Mesothelial cell of epicardium (in vitro differentiated cells): ENCODE results near the gene BMP2K. TPM values are rescaled to one million over a fixed set of nuclear protein-coding genes. Genes with fewer than 3 reads are reported as not detected.

Experiments used
- DNase-seq, 2 experiments: peaks; one replicate each; pipeline ENCODE4 v3.0.0; 2021; ENCODE audit warnings: low spot score in 2 of 2; ENCODE audit not compliant: unreplicated experiment in 2 of 2
- H3K27ac Mint-ChIP-seq: 2 replicates; pipeline ENCODE4 v1.8.0; 2021; ENCODE audit warnings: mixed read lengths
- H3K27me3 Mint-ChIP-seq: 2 replicates; pipeline ENCODE4 v1.8.0; 2021; ENCODE audit warnings: low read depth, mixed read lengths
- H3K36me3 Mint-ChIP-seq: 2 replicates; pipeline ENCODE4 v1.8.0; 2021; ENCODE audit warnings: mixed read lengths
- H3K4me1 Mint-ChIP-seq: 2 replicates; pipeline ENCODE4 v1.8.0; 2021; ENCODE audit warnings: mixed read lengths
- H3K4me3 Mint-ChIP-seq: 2 replicates; pipeline ENCODE4 v1.8.0; 2021; ENCODE audit warnings: mild to moderate bottlenecking, moderate library complexity, mixed read lengths
- H3K9me3 Mint-ChIP-seq: 2 replicates; pipeline ENCODE4 v1.8.0; 2021; ENCODE audit warnings: mixed read lengths
- total RNA-seq: library from RNA; stranded (reverse); gene quantifications from 3 replicates; pipeline ENCODE4 v1.2.1, GENCODE V29; 2021
- TF ChIP-seq, protein P1 (sequence below): fragments of 200-600 bp; sonication (generic); IDR thresholded peaks from one replicate; pipeline ENCODE4 v1.5.0; 2021; ENCODE audit warnings: antibody characterized with exemption; ENCODE audit not compliant: unreplicated experiment

The BMP2K gene
- total RNA-seq, result 22.2 to 23.2 TPM (median 22.3 TPM) in 3 replicates

- no peaks in the 10 kb centered on the region for H3K9me3 Mint-ChIP-seq
- peak within 1 kb of the TSS; percentile 99 for H3K27ac Mint-ChIP-seq
- no peaks in the 10 kb centered on the region for H3K36me3 Mint-ChIP-seq
- H3K4me1 Mint-ChIP-seq, result peaks cover 12% of the 10 kb centered on the region
- peak within 1 kb of the TSS; percentile 91 for H3K4me3 Mint-ChIP-seq
- no peaks in the 10 kb centered on the region for H3K27me3 Mint-ChIP-seq
- DNase-seq, result peak; percentile 79 to 85
- TF ChIP-seq, protein P1, sequence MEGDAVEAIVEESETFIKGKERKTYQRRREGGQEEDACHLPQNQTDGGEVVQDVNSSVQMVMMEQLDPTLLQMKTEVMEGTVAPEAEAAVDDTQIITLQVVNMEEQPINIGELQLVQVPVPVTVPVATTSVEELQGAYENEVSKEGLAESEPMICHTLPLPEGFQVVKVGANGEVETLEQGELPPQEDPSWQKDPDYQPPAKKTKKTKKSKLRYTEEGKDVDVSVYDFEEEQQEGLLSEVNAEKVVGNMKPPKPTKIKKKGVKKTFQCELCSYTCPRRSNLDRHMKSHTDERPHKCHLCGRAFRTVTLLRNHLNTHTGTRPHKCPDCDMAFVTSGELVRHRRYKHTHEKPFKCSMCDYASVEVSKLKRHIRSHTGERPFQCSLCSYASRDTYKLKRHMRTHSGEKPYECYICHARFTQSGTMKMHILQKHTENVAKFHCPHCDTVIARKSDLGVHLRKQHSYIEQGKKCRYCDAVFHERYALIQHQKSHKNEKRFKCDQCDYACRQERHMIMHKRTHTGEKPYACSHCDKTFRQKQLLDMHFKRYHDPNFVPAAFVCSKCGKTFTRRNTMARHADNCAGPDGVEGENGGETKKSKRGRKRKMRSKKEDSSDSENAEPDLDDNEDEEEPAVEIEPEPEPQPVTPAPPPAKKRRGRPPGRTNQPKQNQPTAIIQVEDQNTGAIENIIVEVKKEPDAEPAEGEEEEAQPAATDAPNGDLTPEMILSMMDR, result no peak
Measured at GRCh38 chr4:78776079-78776728, at the start of gene BMP2K. TSS of gene BMP2K (plus strand) at chr4:78776350. CDS start at chr4:78776544, 194 bp downstream.

GRCh38 chr4:78726546-78726945, 49.6 kb upstream of the BMP2K start:
- Mint-ChIP-seq H3K36me3 (no peaks in the 10 kb centered on the region), H3K27me3 (no peaks in the 10 kb centered on the region), H3K4me1 (peaks cover 4% of the 10 kb centered on the region), H3K4me3 (no peak overlapping the region), H3K9me3 (no peaks in the 10 kb centered on the region), H3K27ac (no peak overlapping the region)
- TF ChIP-seq, protein P1, result no peak
- no peak for DNase-seq

GRCh38 chr4:78732332-78733104, 43.6 kb upstream of the BMP2K start:
- no peak overlapping the region for H3K4me3 Mint-ChIP-seq
- DNase-seq, result no peak
- no peak overlapping the region for H3K27ac Mint-ChIP-seq
- no peaks in the 10 kb centered on the region for H3K4me1 Mint-ChIP-seq
- TF ChIP-seq, protein P1, result no peak
- H3K36me3 Mint-ChIP-seq, result no peaks in the 10 kb centered on the region
- H3K27me3 Mint-ChIP-seq, result no peaks in the 10 kb centered on the region
- no peaks in the 10 kb centered on the region for H3K9me3 Mint-ChIP-seq

GRCh38 chr4:78734441-78735162, 41.5 kb upstream of the BMP2K start:
- H3K27me3 Mint-ChIP-seq, result no peaks in the 10 kb centered on the region
- TF ChIP-seq, protein P1, result no peak
- H3K36me3 Mint-ChIP-seq, result no peaks in the 10 kb centered on the region
- DNase-seq, result no peak
- H3K4me1 Mint-ChIP-seq, result no peaks in the 10 kb centered on the region
- H3K4me3 Mint-ChIP-seq, result no peak overlapping the region
- no peaks in the 10 kb centered on the region for H3K9me3 Mint-ChIP-seq
- H3K27ac Mint-ChIP-seq, result no peak overlapping the region

DNA sequence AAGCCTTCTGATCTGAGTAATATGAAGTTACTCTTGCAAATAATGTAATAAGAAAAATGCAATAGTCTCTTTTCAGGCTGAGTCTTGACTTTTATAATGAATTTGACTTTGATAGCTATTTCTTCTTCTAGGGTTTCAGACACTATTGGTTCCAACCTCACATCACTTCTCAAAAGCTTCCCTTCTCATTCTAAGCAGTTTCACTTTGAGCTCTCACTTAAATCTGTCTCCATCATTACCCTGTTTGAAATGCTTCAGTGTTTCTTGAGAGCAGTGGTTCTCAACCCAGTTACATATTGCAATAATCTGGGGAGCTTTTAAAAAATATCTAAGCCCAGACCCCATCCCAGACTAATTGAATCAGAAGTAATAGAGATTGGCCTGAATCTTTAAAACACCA, 40.5 kb upstream of the BMP2K start:
- Mint-ChIP-seq H3K4me1 (no peaks in the 10 kb centered on the region), H3K27me3 (no peaks in the 10 kb centered on the region), H3K9me3 (no peaks in the 10 kb centered on the region), H3K36me3 (no peaks in the 10 kb centered on the region), H3K4me3 (no peak overlapping the region), H3K27ac (no peak overlapping the region)
- DNase-seq, result no peak
- TF ChIP-seq, protein P1, result no peak
